ENCODE data around the gene PRKG1.

The PRKG1 gene

DNA sequence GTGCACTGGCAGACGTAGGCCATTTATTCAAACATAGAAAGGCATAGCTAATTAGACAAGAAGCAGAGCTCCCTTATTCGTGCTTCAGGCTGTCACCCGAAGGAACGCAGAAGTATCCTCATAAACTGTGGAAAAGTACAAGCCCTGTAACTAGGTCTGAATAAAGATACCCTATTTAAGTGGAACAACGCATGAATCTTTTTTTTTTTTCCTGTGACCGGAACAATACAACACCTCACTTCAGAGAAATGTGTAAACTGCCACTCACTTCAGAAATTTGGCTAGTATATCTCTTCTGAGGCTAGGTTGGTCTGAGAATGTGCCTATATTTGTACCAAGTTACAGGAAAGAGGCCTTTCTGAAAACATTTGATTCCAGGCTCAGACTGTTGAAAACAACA is 633.1 kb downstream of the PRKG1 start:
- DNase-seq (no peak), ATAC-seq (no peak)
- Mint-ChIP-seq H3K27ac (no peak overlapping the region), H3K4me1 (peaks cover 14% of the 10 kb centered on the region), H3K9me3 (no peaks in the 10 kb centered on the region), H3K36me3 (ENCODE audit: low read depth) (no peaks in the 10 kb centered on the region), H3K27me3 (no peaks in the 10 kb centered on the region), H3K4me3 (no peak overlapping the region)

DNA sequence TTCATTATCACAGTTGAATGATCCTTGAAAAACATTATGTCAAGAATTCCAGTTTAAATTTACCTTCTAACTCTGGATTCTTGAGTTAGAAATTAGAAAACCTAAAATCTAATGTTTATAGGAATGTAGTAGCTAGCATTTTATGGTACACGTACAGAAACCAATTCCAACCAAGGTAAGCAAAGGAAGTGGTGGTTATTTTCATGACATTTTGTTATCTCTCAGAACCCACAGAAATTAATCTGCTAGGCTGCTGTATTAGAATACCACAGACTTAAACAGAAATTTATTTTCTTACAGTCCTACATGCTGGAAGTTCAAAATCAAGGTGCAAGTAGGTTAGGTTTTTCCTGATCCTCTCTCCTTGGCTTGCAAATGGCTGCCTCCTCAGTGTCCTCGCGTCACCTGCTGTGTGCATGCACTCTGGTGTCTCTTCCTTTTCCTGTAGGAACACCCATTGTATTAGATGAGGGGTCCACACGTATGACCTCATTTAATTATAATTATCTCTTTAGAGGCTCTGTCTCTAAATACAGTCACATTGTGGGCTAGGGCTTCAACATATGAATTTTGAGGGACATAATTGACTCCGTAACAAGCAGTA is 633.6 kb downstream of the PRKG1 start:
- Mint-ChIP-seq H3K4me1 (peaks cover 14% of the 10 kb centered on the region), H3K4me3 (no peak overlapping the region), H3K27me3 (no peaks in the 10 kb centered on the region), H3K36me3 (ENCODE audit: low read depth) (no peaks in the 10 kb centered on the region), H3K9me3 (no peaks in the 10 kb centered on the region), H3K27ac (no peak overlapping the region)
- ATAC-seq (no peak), DNase-seq (no peak)

DNA sequence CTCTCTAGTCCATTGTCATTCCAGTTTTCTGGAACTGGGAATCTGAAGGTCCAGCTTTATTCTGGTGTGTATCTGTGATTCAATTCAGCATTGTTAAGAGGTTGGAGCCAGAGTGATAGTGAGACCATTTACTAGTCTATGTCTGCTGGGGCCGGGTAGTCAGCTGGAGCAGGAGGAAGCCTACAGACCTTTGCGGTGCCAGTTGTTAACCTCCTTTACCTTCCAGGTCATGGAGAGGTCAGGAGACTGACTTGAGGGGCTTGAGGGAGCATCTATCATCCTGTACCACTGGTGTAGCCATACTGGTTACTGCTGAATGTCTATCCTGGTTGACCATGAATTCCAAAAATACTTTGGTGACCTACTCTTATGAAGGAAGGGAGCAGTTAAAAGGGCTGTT is 634.3 kb downstream of the PRKG1 start:
- Mint-ChIP-seq H3K4me1 (peaks cover 14% of the 10 kb centered on the region), H3K36me3 (ENCODE audit: low read depth) (no peaks in the 10 kb centered on the region), H3K27me3 (no peaks in the 10 kb centered on the region), H3K9me3 (no peaks in the 10 kb centered on the region), H3K4me3 (no peak overlapping the region), H3K27ac (no peak overlapping the region)
- no peak for DNase-seq
- ATAC-seq: no peak

DNA sequence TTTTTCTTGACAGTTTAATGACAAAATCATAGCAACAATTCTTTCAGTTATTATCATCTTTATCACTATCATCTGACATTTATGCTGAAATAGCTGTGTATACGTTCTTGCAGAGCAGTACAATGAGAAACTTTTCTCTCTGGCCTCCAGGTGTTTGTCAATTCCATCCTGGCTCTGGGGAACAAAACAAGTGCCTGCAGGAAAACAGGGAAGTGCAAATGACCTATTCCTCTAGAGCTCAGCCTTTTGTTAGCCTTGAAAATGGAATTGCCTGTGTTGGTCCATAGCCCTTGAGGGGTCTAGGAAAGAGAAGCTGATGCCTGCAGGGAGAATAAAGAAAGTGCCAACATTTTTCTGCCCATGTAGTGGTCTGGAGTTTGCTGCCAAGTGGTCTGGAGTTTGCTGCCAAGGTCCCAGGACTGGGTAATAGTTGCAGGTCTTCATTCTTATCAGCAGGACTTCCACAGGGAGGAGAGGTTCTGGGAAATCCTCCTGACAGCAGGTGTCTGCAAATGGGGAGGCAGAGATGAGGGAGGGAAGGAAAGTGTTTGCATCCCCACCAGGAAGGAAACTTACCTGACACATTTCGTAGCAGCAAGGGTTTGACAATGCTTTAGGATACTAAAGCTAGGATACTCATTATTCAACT is 635.2 kb downstream of the PRKG1 start:
- Mint-ChIP-seq H3K9me3 (no peaks in the 10 kb centered on the region), H3K4me3 (no peak overlapping the region), H3K4me1 (peaks cover 14% of the 10 kb centered on the region), H3K27ac (no peak overlapping the region), H3K36me3 (ENCODE audit: low read depth) (no peaks in the 10 kb centered on the region), H3K27me3 (peaks cover 3% of the 10 kb centered on the region)
- DNase-seq (no peak), ATAC-seq (no peak)

DNA sequence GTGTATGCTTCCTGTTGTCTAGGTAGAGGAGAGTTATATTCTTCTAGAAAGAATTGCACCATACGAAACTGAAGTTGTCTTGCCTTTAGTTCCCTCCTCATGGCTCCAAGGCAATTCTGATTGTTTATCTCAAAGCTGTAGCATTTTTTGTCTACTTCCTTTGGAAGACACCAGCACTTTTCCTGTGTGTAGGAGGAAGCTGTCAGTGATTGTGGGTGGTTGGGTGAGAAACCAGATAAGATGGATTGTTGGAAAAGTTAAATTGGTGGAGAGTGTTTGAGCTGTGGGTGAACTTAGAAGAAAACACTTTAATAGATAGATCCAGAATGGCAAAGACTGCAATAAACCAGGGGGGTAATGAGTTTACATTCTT is 637.2 kb downstream of the PRKG1 start:
- DNase-seq (no peak), ATAC-seq (no peak)
- Mint-ChIP-seq H3K36me3 (ENCODE audit: low read depth) (no peaks in the 10 kb centered on the region), H3K9me3 (no peaks in the 10 kb centered on the region), H3K27ac (no peak overlapping the region), H3K4me1 (peaks cover 14% of the 10 kb centered on the region), H3K27me3 (peaks cover 3% of the 10 kb centered on the region), H3K4me3 (no peak overlapping the region)

DNA sequence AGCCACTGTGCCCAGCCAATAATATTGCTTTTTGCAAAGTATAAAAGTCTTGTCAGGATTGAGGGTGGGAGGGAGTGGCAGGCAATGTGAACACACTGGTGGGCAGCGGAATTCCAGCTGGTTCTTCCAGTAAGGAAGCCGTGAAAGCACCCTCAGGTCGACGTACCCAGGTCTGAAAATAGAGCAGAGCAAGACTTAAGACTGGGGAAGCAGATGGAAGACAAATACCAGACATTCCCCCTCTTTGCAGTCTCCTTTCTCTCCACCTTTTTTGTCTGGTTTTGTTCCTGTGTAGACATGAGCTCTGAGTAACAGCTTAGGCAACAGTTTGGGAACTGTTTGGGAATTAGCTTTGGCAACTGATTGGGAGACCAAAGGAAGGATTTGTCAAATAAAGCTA is 642.7 kb downstream of the PRKG1 start:
- no peak for DNase-seq
- no peaks in the 10 kb centered on the region for H3K9me3 Mint-ChIP-seq
- H3K27me3 Mint-ChIP-seq: peaks cover 8% of the 10 kb centered on the region
- no peak for ATAC-seq
- no peaks in the 10 kb centered on the region for H3K36me3 Mint-ChIP-seq (ENCODE audit: low read depth)
- no peaks in the 10 kb centered on the region for H3K4me1 Mint-ChIP-seq
- H3K27ac Mint-ChIP-seq: no peak overlapping the region
- no peak overlapping the region for H3K4me3 Mint-ChIP-seq

DNA sequence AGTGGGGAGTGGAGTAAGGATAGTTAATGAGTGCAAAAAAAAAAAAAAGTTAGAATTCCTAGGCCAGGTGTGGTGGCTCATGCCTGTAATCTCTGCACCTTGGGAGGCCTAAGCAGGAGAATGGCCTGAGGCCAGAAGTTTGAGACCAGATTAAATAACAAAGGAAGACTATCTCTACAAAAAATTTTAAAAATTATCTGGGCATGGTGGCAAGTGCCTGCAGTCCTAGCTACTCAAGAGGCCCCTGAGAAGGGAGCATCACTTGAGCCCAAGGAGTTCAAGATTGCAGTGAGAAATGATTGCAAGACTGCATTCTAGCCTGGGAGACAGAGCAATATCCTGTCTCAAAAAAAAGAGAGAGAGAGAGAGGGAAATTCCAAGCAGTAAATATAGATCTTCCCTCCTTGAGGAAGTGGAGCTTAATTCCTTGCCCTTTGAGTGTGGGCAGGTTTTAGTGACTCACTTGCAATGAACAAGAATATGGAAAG is 644.6 kb downstream of the PRKG1 start:
- Mint-ChIP-seq H3K36me3 (ENCODE audit: low read depth) (no peaks in the 10 kb centered on the region), H3K4me1 (no peaks in the 10 kb centered on the region), H3K27me3 (peaks cover 10% of the 10 kb centered on the region), H3K9me3 (no peaks in the 10 kb centered on the region), H3K4me3 (no peak overlapping the region), H3K27ac (no peak overlapping the region)
- ATAC-seq (no peak), DNase-seq (no peak)

DNA sequence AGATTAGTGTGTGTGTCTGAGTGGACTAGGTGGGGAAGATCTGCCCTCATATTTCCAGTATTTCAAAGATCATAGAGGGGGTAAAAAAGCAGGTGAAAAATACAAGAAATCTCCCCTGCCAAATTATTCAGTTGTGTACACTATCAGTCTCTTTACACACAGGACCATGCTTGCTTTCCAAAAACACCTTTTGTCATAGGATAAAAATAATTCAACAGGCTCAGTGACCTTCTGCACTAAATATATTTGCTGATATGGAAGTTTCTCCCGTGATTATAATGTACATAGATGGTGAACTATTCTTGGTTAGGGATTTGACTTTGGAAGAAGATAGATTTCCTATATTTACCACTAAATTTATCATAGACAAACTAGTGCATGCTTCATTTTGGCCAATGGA is 649.8 kb downstream of the PRKG1 start:
- DNase-seq (no peak), ATAC-seq (no peak)
- Mint-ChIP-seq H3K4me3 (no peak overlapping the region), H3K27ac (no peak overlapping the region), H3K36me3 (ENCODE audit: low read depth) (no peaks in the 10 kb centered on the region), H3K27me3 (peaks cover 5% of the 10 kb centered on the region), H3K9me3 (no peaks in the 10 kb centered on the region), H3K4me1 (no peaks in the 10 kb centered on the region)

DNA sequence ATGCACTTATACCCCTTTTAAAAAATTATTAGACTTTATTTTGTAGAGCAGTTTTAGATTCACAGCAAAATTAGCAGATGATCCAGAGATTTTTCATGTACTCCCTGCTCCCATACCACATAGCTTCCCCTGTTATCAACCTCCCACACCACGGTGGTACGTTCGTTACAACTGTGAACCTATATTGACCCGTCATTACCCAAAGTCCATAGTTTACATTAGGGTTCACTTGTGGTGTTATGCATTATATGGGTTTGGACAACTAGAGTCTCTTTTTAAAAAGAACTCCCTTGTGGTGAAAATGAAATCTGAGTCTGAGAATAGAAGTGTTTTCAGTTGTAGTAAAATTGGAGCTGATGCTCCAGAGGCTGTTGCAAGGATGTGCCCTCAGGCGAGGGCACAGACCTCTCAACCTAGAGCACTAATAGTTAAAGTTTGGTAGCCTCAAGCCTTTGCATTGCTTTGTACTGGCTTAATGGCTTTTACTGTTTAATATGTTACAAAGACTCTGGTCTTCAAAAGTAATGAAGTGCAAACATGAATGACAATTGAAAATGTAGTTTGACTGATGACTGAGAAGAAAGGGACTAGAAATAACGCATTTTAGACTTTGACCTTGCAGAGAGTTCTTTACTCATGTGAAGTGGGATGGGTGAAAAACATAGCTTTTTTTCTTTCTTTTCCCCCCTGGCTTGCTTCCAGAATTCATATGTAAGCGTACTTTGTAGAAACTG is 655.7 kb downstream of the PRKG1 start:
- ATAC-seq (no peak), DNase-seq (no peak)
- Mint-ChIP-seq H3K9me3 (no peaks in the 10 kb centered on the region), H3K27me3 (no peaks in the 10 kb centered on the region), H3K27ac (no peak overlapping the region), H3K36me3 (ENCODE audit: low read depth) (no peaks in the 10 kb centered on the region), H3K4me1 (no peaks in the 10 kb centered on the region), H3K4me3 (no peak overlapping the region)

DNA sequence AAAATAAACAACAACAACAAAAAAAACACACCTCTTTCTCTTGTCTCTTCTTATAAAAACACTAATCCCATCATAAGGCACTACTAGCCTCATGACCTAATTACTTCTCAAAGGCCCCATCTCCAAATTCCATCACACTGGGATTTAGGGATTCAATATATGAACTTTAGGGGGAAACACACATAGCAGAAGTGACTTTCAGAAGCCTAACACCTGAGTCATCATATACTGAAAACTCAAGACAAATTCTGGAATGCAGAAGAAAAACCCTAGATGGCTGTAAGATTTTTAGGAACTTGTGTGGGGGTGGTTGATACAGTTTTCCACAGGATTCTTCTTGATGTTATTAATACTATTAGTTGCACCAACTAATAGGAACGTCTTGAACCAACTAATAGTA is 658.8 kb downstream of the PRKG1 start:
- H3K4me1 Mint-ChIP-seq: no peaks in the 10 kb centered on the region
- H3K4me3 Mint-ChIP-seq: no peak overlapping the region
- no peak overlapping the region for H3K27ac Mint-ChIP-seq
- H3K9me3 Mint-ChIP-seq: no peaks in the 10 kb centered on the region
- H3K27me3 Mint-ChIP-seq: no peaks in the 10 kb centered on the region
- DNase-seq (no peak), ATAC-seq (no peak)
- H3K36me3 Mint-ChIP-seq (ENCODE audit: low read depth): no peaks in the 10 kb centered on the region

DNA sequence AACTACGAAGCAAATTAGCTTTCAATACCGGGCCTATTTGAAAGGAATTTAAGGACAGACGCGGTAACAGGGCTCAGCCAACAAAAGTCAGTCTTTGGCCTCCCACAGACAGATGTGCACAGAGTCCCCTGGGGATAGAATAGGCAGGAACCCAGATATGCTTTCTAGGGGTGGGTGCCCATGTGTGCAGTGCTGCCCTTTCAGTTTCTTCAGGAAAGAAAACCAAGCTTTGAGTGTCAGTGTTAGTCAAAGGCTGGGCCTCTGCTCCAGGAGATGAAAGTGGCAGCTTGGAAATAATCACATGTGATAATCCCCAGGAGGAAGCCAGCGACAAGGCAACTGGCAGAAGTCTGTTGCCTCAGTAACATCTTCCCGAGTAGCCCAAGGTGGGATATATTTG is 668.9 kb downstream of the PRKG1 start:
- H3K4me3 Mint-ChIP-seq: no peak overlapping the region
- ATAC-seq: no peak

DNA sequence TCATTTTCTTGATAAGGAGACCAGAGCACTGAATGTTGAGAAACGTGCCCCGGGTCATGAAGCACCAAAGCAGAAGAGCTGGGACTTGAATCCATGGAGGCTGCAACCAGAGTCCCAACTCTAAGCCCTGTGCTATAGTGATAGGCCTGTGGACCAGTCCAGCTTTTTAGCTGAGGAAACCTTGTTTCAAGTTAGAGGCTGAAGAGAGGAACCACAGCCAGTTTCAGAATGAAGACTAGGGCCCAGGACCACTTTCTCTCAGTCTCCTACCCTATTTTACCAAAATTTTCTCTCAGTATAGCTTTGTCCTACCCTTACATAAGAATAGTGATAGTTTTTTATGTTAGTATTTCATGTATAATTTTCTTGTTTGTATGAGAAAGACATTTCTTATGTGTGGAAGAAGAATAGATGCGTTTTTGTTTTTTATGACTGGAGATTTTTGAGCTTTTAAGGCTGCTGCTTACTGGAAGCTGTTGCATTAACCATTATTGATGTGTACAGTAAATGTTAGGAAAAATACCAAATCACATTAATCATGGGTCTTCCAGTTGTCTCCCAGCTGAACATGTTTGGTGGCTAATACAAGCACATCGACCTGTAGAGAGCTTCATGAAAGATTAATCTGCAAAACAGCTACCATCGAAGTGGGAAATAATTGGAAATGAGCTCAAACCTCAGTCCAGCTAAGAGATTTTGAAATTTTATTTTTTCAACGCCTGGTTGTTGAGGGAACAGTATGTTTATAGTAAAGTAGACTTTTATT is 670.1 kb downstream of the PRKG1 start:
- Mint-ChIP-seq H3K27me3 (peaks cover 3% of the 10 kb centered on the region), H3K27ac (no peak overlapping the region), H3K4me1 (no peaks in the 10 kb centered on the region), H3K4me3 (no peak overlapping the region), H3K36me3 (ENCODE audit: low read depth) (no peaks in the 10 kb centered on the region), H3K9me3 (no peaks in the 10 kb centered on the region)
- DNase-seq (no peak), ATAC-seq (no peak)

More for the DNA sequence above, 668.9 kb downstream of the PRKG1 start:
- H3K9me3 Mint-ChIP-seq: no peaks in the 10 kb centered on the region
- H3K36me3 Mint-ChIP-seq (ENCODE audit: low read depth): no peaks in the 10 kb centered on the region
- peaks cover 3% of the 10 kb centered on the region for H3K27me3 Mint-ChIP-seq
- no peak for DNase-seq
- H3K27ac Mint-ChIP-seq: no peak overlapping the region
- no peaks in the 10 kb centered on the region for H3K4me1 Mint-ChIP-seq

DNA sequence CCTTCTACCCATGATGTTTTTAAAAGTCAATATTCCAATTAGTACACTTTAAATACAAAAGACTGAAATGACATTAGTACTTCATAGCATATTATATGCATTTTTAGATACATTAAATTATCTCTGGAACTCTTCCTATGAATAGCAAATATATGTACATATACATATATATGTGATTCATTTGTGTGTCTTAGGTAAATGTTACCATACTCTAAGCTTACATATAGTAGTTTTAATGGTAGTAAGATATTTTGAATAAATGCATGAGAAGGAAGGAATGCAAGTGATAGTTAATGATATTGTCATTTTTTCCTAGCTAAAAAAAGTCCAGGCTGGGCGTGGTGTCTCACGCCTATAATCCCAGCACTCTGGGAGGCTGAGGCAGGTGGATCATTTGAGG is 671.1 kb downstream of the PRKG1 start:
- no peaks in the 10 kb centered on the region for H3K4me1 Mint-ChIP-seq

DNA sequence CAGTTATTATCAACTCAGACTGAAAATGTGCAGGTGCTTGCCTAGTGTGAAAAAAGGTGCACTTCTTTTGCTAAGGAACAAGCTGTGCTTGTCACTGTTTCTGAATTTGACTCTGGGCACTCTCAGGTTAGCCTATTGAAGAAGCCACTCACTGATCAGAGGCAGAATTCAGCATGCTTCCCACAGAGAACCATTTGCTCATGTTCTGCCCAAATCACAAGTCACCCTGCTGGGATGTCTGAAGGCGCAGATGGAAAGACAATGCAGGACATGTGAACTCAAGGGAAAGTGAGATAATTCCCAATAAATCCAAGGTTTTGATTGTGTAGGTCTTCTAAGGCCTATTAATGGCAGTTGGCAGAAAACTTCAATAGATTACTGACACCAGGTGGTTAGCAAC is 672.9 kb downstream of the PRKG1 start:
- ATAC-seq: no peak
- Mint-ChIP-seq H3K4me1 (no peaks in the 10 kb centered on the region), H3K27ac (no peak overlapping the region), H3K4me3 (no peak overlapping the region), H3K9me3 (no peaks in the 10 kb centered on the region), H3K36me3 (ENCODE audit: low read depth) (no peaks in the 10 kb centered on the region), H3K27me3 (no peaks in the 10 kb centered on the region)
- DNase-seq: no peak

More for the DNA sequence above, 671.1 kb downstream of the PRKG1 start:
- no peak for ATAC-seq
- no peak overlapping the region for H3K27ac Mint-ChIP-seq
- H3K36me3 Mint-ChIP-seq (ENCODE audit: low read depth): no peaks in the 10 kb centered on the region
- DNase-seq: no peak
- peaks cover 3% of the 10 kb centered on the region for H3K27me3 Mint-ChIP-seq
- no peak overlapping the region for H3K4me3 Mint-ChIP-seq
- no peaks in the 10 kb centered on the region for H3K9me3 Mint-ChIP-seq

DNA sequence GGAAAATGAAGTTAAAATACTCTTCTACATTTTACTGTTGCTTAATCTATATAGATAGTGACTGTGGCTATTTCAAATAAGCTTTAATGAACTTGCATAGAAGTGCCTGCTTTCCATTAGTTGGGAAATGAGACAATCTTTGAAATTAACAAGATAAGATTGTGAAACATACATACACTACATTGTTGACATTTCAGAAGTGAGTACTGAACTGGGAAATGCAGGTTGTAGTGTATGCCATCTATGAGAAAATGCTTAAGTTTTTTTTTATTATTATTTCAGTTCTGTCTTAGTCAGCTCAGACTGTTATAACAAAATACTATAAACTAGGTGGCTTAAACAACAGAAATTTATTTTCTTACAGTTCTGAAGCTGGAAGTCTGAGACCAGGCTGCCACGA is 674.7 kb downstream of the PRKG1 start:
- Mint-ChIP-seq H3K36me3 (ENCODE audit: low read depth) (no peaks in the 10 kb centered on the region), H3K4me3 (no peak overlapping the region), H3K27ac (no peak overlapping the region), H3K27me3 (no peaks in the 10 kb centered on the region), H3K4me1 (no peaks in the 10 kb centered on the region), H3K9me3 (no peaks in the 10 kb centered on the region)
- DNase-seq: no peak
- no peak for ATAC-seq

All from activated naive CD8-positive, alpha-beta T cell treated with anti-CD3 and anti-CD28 coated beads, Interleukin-2, amount 50 U/mL, for 24 hours (primary cell).